Vagina (tissue), 2 donors: ENCODE measurements around the gene LENG1.

ENCODE experiments used
- CTCF ChIP-seq, 3 experiments: fragments of 450-650 bp in 2 of 3; fragments of 200-600 bp in 1 of 3; sonication (generic) in 1 of 3; IDR thresholded peaks; one replicate each; pipeline ENCODE4 v1.5.1; 2017 to 2019; ENCODE audit warnings: antibody characterized with exemption in 3 of 3, mild to moderate bottlenecking in 2 of 3, moderate library complexity in 2 of 3
- POLR2A ChIP-seq, 2 donors: fragments of 450-650 bp; IDR thresholded peaks; one replicate each; pipeline ENCODE4 v1.6.1; 2017; ENCODE audit warnings: antibody characterized with exemption in 2 of 2, mild to moderate bottlenecking in 2 of 2, moderate library complexity in 2 of 2
- POLR2AphosphoS5 ChIP-seq, 2 donors: sonication (generic); formaldehyde crosslinking; IDR thresholded peaks; one replicate each; pipeline ENCODE4 v1.9.0; 2017; ENCODE audit warnings: antibody characterized with exemption in 2 of 2, mild to moderate bottlenecking in 2 of 2, low read depth in 1 of 2; ENCODE audit not compliant: insufficient read depth in 1 of 2

- no peak for TF ChIP-seq POLR2A (IDR thresholded peaks at IDR 0.05)
- no peak for TF ChIP-seq POLR2AphosphoS5 (IDR thresholded peaks at IDR 0.05; ENCODE audit: insufficient read depth in 1 of 2, low read depth in 1 of 2)
- TF ChIP-seq CTCF (IDR thresholded peaks at IDR 0.05), result no peak
Observed at GRCh38 chr19:54152878-54153524, 6.5 kb downstream of the LENG1 start.
